Mammary epithelial cell (primary cell): ENCODE data around the gene ARHGAP30.

ENCODE experiments used
- EZH2 ChIP-seq: IDR thresholded peaks from 2 replicates; pipeline ENCODE4 v1.6.1; 2012; ENCODE audit warnings: low read length, inconsistent platforms, borderline replicate concordance
- TF ChIP-seq, protein P1 (sequence below), 2 donors: IDR thresholded peaks in 1 of 2; conservative IDR thresholded peaks in 1 of 2; 2 replicates each; pipeline ENCODE4 v1.5.1; 2011 to 2012; ENCODE audit warnings: inconsistent platforms in 2 of 2, low read length in 2 of 2, mild to moderate bottlenecking in 2 of 2, control low read depth in 1 of 2, low read depth in 1 of 2; ENCODE audit not compliant: insufficient read depth in 1 of 2; ENCODE audit errors: extremely low read depth in 1 of 2

GRCh38 chr1:161081519-161081918 is 11.8 kb upstream of the ARHGAP30 start:
- TF ChIP-seq EZH2, result no peak
- TF ChIP-seq, protein P1, sequence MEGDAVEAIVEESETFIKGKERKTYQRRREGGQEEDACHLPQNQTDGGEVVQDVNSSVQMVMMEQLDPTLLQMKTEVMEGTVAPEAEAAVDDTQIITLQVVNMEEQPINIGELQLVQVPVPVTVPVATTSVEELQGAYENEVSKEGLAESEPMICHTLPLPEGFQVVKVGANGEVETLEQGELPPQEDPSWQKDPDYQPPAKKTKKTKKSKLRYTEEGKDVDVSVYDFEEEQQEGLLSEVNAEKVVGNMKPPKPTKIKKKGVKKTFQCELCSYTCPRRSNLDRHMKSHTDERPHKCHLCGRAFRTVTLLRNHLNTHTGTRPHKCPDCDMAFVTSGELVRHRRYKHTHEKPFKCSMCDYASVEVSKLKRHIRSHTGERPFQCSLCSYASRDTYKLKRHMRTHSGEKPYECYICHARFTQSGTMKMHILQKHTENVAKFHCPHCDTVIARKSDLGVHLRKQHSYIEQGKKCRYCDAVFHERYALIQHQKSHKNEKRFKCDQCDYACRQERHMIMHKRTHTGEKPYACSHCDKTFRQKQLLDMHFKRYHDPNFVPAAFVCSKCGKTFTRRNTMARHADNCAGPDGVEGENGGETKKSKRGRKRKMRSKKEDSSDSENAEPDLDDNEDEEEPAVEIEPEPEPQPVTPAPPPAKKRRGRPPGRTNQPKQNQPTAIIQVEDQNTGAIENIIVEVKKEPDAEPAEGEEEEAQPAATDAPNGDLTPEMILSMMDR (conservative IDR thresholded peaks at IDR 0.05 in 1 of 2, IDR thresholded peaks at IDR 0.05 in 1 of 2; ENCODE audit: extremely low read depth in 1 of 2, insufficient read depth in 1 of 2, low read depth in 1 of 2, low read length in 2 of 2), result no peak
